Measurements from ENCODE around the gene KIF9. TPM values are rescaled to one million over a fixed set of nuclear protein-coding genes. Genes with fewer than 3 reads are reported as not detected.

Gene KIF9
- total RNA-seq, 1 experiment from 2014 or later = 13.1 TPM

DNA sequence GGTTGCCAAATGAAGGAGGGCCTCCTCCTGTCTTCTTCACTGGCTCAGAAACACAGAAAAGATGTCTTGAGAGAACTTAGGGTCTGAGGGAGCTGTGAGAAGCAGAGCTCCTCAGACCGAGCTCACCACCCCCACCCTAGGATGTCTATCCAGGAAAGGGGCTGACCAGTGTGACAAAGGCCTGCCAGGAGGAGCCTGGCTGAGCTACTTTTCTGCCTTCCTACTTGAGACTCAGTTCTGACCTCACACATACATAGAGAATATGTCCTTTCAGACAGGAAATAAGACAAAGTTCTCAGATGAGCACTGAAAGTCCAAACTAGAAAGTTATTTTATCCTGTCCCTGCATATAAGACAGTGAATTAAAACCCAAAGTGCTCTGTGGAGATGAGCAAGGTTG is 54.5 kb downstream of the KIF9 start:
- POLR2A ChIA-PET = no interaction called here

More for the DNA sequence above, 54.5 kb downstream of the KIF9 start:
- Histone ChIP-seq H3K4me1 (ENCODE audit: control insufficient read depth in 1 of 2, insufficient read depth in 2 of 2, low read length in 2 of 2) (no peaks in the 10 kb centered on the region), H3K79me2 (ENCODE audit: insufficient read depth, low read length) (no peaks in the 10 kb centered on the region), H2AFZ (ENCODE audit: low read depth, low read length, poor library complexity, severe bottlenecking) (no peak overlapping the region), H3K36me3 (ENCODE audit: control insufficient read depth in 1 of 2, insufficient read depth in 2 of 2, low read length in 2 of 2) (no peaks in the 10 kb centered on the region), H3K4me3 (replicated peaks in 1 of 2; ENCODE audit: low read depth in 1 of 2, low read length in 2 of 2) (no peak overlapping the region), H3K9ac (ENCODE audit: low read length) (no peak overlapping the region), H3K27me3 (ENCODE audit: insufficient read depth, low read length) (no peaks in the 10 kb centered on the region), H3K9me2 (ENCODE audit: insufficient read depth) (no peaks in the 10 kb centered on the region), H3K4me2 (ENCODE audit: low read length) (no peak overlapping the region), H3K27ac (ENCODE audit: low read depth, low read length) (no peak overlapping the region), H3K9me3 (ENCODE audit: control insufficient read depth in 1 of 2, insufficient read depth in 1 of 2, low read depth in 1 of 2, low read length in 2 of 2) (no peaks in the 10 kb centered on the region), H4K20me1 (ENCODE audit: insufficient read depth) (no peaks in the 10 kb centered on the region)
- ATAC-seq = no peak
- CTCF ChIA-PET = interaction anchor here (0.6 kb wide), 1 partner anchor 96 kb away, joined by 3 read pairs; no protein-coding TSS in a partner anchor
- no peak for TF ChIP-seq CEBPB (IDR thresholded peaks at IDR 0.05; ENCODE audit: low read depth)
- TF ChIP-seq ZBTB33 (IDR thresholded peaks at IDR 0.05; ENCODE audit: extremely low read depth, insufficient replicate concordance, low read length) = no peak
- no peak for TF ChIP-seq SP1 (IDR thresholded peaks at IDR 0.05; ENCODE audit: low read depth)
- TF ChIP-seq EZH2phosphoT487 (IDR thresholded peaks at IDR 0.05; ENCODE audit: borderline replicate concordance) = no peak
- no peak for TF ChIP-seq YY1 (IDR thresholded peaks at IDR 0.05; ENCODE audit: extremely low read depth, insufficient replicate concordance, low read depth, low read length)
- no peak for TF ChIP-seq ZNF274 (IDR thresholded peaks at IDR 0.05; ENCODE audit: low read depth, low read length)
- TF ChIP-seq RAD21 (IDR thresholded peaks at IDR 0.05; ENCODE audit: low read depth) = no peak
- no peak for TF ChIP-seq EZH2 (IDR thresholded peaks at IDR 0.05)
- no peak for TF ChIP-seq FOSL1 (IDR thresholded peaks at IDR 0.05; ENCODE audit: low read depth)
- TF ChIP-seq JUND (IDR thresholded peaks at IDR 0.05) = no peak
- TF ChIP-seq POLR2AphosphoS5 (IDR thresholded peaks at IDR 0.05; ENCODE audit: low read depth, low read length) = no peak
- TF ChIP-seq TCF7L2 (IDR thresholded peaks at IDR 0.05; ENCODE audit: borderline replicate concordance, extremely low read depth, insufficient read depth, insufficient read length) = no peak
- TF ChIP-seq, protein P1, sequence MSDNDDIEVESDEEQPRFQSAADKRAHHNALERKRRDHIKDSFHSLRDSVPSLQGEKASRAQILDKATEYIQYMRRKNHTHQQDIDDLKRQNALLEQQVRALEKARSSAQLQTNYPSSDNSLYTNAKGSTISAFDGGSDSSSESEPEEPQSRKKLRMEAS (IDR thresholded peaks at IDR 0.05) = no peak
- TF ChIP-seq, protein P2, sequence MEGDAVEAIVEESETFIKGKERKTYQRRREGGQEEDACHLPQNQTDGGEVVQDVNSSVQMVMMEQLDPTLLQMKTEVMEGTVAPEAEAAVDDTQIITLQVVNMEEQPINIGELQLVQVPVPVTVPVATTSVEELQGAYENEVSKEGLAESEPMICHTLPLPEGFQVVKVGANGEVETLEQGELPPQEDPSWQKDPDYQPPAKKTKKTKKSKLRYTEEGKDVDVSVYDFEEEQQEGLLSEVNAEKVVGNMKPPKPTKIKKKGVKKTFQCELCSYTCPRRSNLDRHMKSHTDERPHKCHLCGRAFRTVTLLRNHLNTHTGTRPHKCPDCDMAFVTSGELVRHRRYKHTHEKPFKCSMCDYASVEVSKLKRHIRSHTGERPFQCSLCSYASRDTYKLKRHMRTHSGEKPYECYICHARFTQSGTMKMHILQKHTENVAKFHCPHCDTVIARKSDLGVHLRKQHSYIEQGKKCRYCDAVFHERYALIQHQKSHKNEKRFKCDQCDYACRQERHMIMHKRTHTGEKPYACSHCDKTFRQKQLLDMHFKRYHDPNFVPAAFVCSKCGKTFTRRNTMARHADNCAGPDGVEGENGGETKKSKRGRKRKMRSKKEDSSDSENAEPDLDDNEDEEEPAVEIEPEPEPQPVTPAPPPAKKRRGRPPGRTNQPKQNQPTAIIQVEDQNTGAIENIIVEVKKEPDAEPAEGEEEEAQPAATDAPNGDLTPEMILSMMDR (IDR thresholded peaks at IDR 0.05 in 2 of 3, conservative IDR thresholded peaks at IDR 0.05 in 1 of 3; ENCODE audit: borderline replicate concordance in 1 of 3, insufficient read depth in 1 of 3, low read depth in 2 of 3, low read length in 2 of 3) = no peak
- no peak for TF ChIP-seq ATF3 (IDR thresholded peaks at IDR 0.05)
- TF ChIP-seq, protein P3, sequence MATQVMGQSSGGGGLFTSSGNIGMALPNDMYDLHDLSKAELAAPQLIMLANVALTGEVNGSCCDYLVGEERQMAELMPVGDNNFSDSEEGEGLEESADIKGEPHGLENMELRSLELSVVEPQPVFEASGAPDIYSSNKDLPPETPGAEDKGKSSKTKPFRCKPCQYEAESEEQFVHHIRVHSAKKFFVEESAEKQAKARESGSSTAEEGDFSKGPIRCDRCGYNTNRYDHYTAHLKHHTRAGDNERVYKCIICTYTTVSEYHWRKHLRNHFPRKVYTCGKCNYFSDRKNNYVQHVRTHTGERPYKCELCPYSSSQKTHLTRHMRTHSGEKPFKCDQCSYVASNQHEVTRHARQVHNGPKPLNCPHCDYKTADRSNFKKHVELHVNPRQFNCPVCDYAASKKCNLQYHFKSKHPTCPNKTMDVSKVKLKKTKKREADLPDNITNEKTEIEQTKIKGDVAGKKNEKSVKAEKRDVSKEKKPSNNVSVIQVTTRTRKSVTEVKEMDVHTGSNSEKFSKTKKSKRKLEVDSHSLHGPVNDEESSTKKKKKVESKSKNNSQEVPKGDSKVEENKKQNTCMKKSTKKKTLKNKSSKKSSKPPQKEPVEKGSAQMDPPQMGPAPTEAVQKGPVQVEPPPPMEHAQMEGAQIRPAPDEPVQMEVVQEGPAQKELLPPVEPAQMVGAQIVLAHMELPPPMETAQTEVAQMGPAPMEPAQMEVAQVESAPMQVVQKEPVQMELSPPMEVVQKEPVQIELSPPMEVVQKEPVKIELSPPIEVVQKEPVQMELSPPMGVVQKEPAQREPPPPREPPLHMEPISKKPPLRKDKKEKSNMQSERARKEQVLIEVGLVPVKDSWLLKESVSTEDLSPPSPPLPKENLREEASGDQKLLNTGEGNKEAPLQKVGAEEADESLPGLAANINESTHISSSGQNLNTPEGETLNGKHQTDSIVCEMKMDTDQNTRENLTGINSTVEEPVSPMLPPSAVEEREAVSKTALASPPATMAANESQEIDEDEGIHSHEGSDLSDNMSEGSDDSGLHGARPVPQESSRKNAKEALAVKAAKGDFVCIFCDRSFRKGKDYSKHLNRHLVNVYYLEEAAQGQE (IDR thresholded peaks at IDR 0.05; ENCODE audit: low read depth) = no peak
- TF ChIP-seq EGR1 (IDR thresholded peaks at IDR 0.05; ENCODE audit: low read depth) = no peak
- no peak for TF ChIP-seq ELF1 (IDR thresholded peaks at IDR 0.05; ENCODE audit: borderline replicate concordance, low read depth)
- TF ChIP-seq SRF (IDR thresholded peaks at IDR 0.05; ENCODE audit: low read depth) = no peak
- intact Hi-C loops (cut with micrococcal nuclease) = no loop called here
- no peak for DNase-seq (ENCODE audit: low read depth, low spot score)
- BruUV-seq (replicated peaks) = no TSS peak
- RAD21 ChIA-PET (ENCODE audit: low non-redundant PET in 1 of 2, low total read pairs in 2 of 2, uncharacterized antibody in 2 of 2, unreplicated experiment in 2 of 2) = no interaction called here
